ENCODE data around the gene PCLO. TPM values are rescaled to one million over a fixed set of nuclear protein-coding genes. Genes with fewer than 3 reads are reported as not detected.

The PCLO gene
- total and polyA plus RNA-seq, 2 of the 8 experiments (the other 6 are each of a cell fraction or from before 2014, with no cell fraction given), result 1.5 to 3.2 TPM

DNA sequence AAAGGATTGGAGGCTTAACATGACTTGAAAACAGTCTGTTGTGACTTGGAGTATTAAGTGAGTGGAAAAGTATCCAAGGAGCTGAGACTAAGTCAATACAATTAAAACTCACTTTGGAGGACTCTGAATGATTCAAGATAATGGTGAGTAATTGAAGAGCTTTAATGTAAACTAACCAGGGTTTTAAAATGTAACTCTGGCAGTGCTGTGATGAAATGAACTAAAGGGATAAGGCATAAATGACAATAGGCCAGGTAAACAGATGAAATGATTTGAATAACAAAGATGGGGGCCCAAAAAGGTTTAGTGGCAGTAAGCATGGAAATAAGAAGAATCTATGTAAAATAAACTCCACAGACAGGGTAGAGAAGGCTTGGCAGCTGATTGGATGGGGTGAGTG lies 402.6 kb downstream of the PCLO start:
- peak overlapping the region; percentile 88 for H2BK120ac ChIP-seq (replicated peaks; ENCODE audit: low read depth, low read length)
- no peak overlapping the region for H2AK5ac ChIP-seq (ENCODE audit: low read depth, low read length)
- peak overlapping the region in 1 of 4 experiments; percentile 24; a peak in 1 of 8 replicates for H3K4me3 ChIP-seq (ENCODE audit: extremely low read depth in 1 of 4, insufficient read depth in 2 of 4, low read depth in 3 of 4, low read length in 4 of 4)
- TF ChIP-seq POLR2AphosphoS5 (IDR thresholded peaks at IDR 0.05; ENCODE audit: low read depth, low read length) (no peak), CEBPB (IDR thresholded peaks at IDR 0.05; ENCODE audit: low read depth, low read length) (no peak), SAP30 (IDR thresholded peaks at IDR 0.05; ENCODE audit: insufficient read depth, insufficient replicate concordance, low read length) (no peak), SP1 (IDR thresholded peaks at IDR 0.05; ENCODE audit: low read depth, low read length) (peak; percentile 69; the same call in 1 of the 2 replicates), HDAC6 (IDR thresholded peaks at IDR 0.05; ENCODE audit: low read depth, low read length) (no peak), POU5F1 (IDR thresholded peaks at IDR 0.05; ENCODE audit: low read depth, low read length) (no peak), ASH2L (IDR thresholded peaks at IDR 0.05; ENCODE audit: low read length) (no peak), HDAC2 (IDR thresholded peaks at IDR 0.05; ENCODE audit: borderline replicate concordance in 1 of 2, low read depth in 2 of 2, low read length in 2 of 2) (peak in 1 of 2 experiments; percentile 63; a peak in 1 of 4 replicates), JUND (IDR thresholded peaks at IDR 0.05; ENCODE audit: low read length) (peak; percentile 31; the same call in 1 of the 2 replicates)

More for the DNA sequence above, 402.6 kb downstream of the PCLO start:
- no peak overlapping the region for H2AFZ ChIP-seq (ENCODE audit: low read length)
- CTCF ChIA-PET (ENCODE audit: partially characterized antibody), result no interaction called here
- no peaks in the 10 kb centered on the region for H3K9me3 ChIP-seq (ENCODE audit: insufficient read depth in 2 of 2, low read depth in 1 of 2, low read length in 1 of 2)
- H3K36me3 ChIP-seq (ENCODE audit: control insufficient read depth in 2 of 4, insufficient read depth in 4 of 4, low read length in 3 of 4), result no peaks in the 10 kb centered on the region
- H3K79me2 ChIP-seq (ENCODE audit: control insufficient read depth in 1 of 2, insufficient read depth in 2 of 2, low read length in 2 of 2), result no peaks in the 10 kb centered on the region
- H3K18ac ChIP-seq (ENCODE audit: extremely low read depth, low read length), result 0 out of 2 replicates have a peak overlapping the region, but pooled peaks have one; percentile 65
- H3K9ac ChIP-seq (replicated peaks in 1 of 4; ENCODE audit: extremely low read depth in 1 of 4, low read depth in 3 of 4, low read length in 3 of 4), result no peak overlapping the region
- no peak overlapping the region for H4K8ac ChIP-seq (ENCODE audit: extremely low read depth, insufficient read depth, low read length)
- H3K4ac ChIP-seq (replicated peaks; ENCODE audit: insufficient read length, low read depth, low read length), result no peak overlapping the region
- H4K5ac ChIP-seq (ENCODE audit: insufficient read length, low read depth, low read length), result peak overlapping the region; percentile 99
- no peaks in the 10 kb centered on the region for H4K20me1 ChIP-seq (replicated peaks in 1 of 2; ENCODE audit: control insufficient read depth in 1 of 2, insufficient read depth in 2 of 2, low read length in 2 of 2)
- H3K27me3 ChIP-seq (replicated peaks in 1 of 4; ENCODE audit: control insufficient read depth in 3 of 4, extremely low read depth in 1 of 4, insufficient read depth in 3 of 4, low read length in 3 of 4), result peaks cover 0 to 1% (median 0%) of the 10 kb centered on the region in 4 experiments; a peak in 1 of 7 replicates
- H3K23ac ChIP-seq (ENCODE audit: insufficient read length), result no peak overlapping the region
- H3K27ac ChIP-seq (ENCODE audit: low read depth, low read length), result no peak overlapping the region
- H2BK12ac ChIP-seq (ENCODE audit: low read depth, low read length), result no peak overlapping the region
- no peak overlapping the region for H3K14ac ChIP-seq (ENCODE audit: insufficient read length)
- H4K91ac ChIP-seq (replicated peaks; ENCODE audit: insufficient read length, low read length), result no peak overlapping the region
- H3K56ac ChIP-seq (replicated peaks; ENCODE audit: insufficient read length, low read depth, low read length), result no peak overlapping the region
- POLR2A ChIA-PET (ENCODE audit: partially characterized antibody), result interaction anchor here (1.9 kb wide), 1 partner anchor 10 kb away, joined by 4 read pairs; no protein-coding TSS in a partner anchor
- no peak overlapping the region for H2BK20ac ChIP-seq (ENCODE audit: low read length)
- no peaks in the 10 kb centered on the region; the same call in 1 of the 2 replicates for H3K23me2 ChIP-seq (ENCODE audit: low read depth, low read length)
- H2BK5ac ChIP-seq (ENCODE audit: low read depth, low read length), result 0 out of 2 replicates have a peak overlapping the region, but pooled peaks have one; percentile 5
- peak overlapping the region; percentile 19 to 32 for H3K4me2 ChIP-seq (ENCODE audit: insufficient read depth in 1 of 2, low read depth in 2 of 2, low read length in 2 of 2)
- H2BK15ac ChIP-seq (ENCODE audit: low read length), result no peak overlapping the region
- DNase-seq (ENCODE audit: low read depth in 1 of 2, low spot score in 2 of 2), result no peak
- FAIRE-seq, result peak; percentile 69
- H3K4me1 ChIP-seq (replicated peaks in 1 of 4; ENCODE audit: control insufficient read depth in 3 of 4, insufficient read depth in 4 of 4, low read length in 3 of 4), result peaks cover 0 to 12% (median 3%) of the 10 kb centered on the region in 4 experiments; a peak in 4 of 7 replicates
- H3K79me1 ChIP-seq (ENCODE audit: low read depth, low read length), result no peaks in the 10 kb centered on the region
